Bronchial epithelial cell (primary cell): Measurements from ENCODE around the gene RAD18. TPM values are rescaled to one million over a fixed set of nuclear protein-coding genes. Genes with fewer than 3 reads are reported as not detected.

Source experiments
- DNase-seq: peaks from one replicate; pipeline ENCODE4 v3.0.0-alpha.2; 2010; ENCODE audit warnings: low read depth
- FAIRE-seq: peaks from 2 replicates; lab custom pipeline; 2011; peaks lifted over from hg19 to GRCh38; lab: Jason Lieb, UNC
- H3K27me3 ChIP-seq: 2 replicates; pipeline ENCODE4 v1.5.1; 2011; ENCODE audit warnings: low read length; ENCODE audit not compliant: control insufficient read depth, insufficient read depth
- H3K36me3 ChIP-seq: 2 replicates; pipeline ENCODE4 v1.5.1; 2011; ENCODE audit warnings: low read length; ENCODE audit not compliant: control insufficient read depth, insufficient read depth
- H3K4me3 ChIP-seq: 2 replicates; pipeline ENCODE4 v1.5.1; 2011; ENCODE audit warnings: mild to moderate bottlenecking, low read depth, low read length, control low read depth
- CTCF ChIP-seq: IDR thresholded peaks from 2 replicates; pipeline ENCODE4 v1.5.1; 2011; ENCODE audit warnings: mild to moderate bottlenecking, moderate library complexity, low read length, control low read depth, inconsistent platforms; ENCODE audit not compliant: insufficient read depth, severe bottlenecking
- total RNA-seq: library from RNA; depleted of rRNA; stranded (reverse); fragments of >200 nt; gene quantifications from 2 replicates; pipeline ENCODE4 v1.2.1, GENCODE V29; 2014

The RAD18 gene
- total RNA-seq, 1 donor from 2014 or later: 3.9 TPM

- Histone ChIP-seq H3K36me3 (peaks cover 14% of the 10 kb centered on the region), H3K27me3 (no peaks in the 10 kb centered on the region), H3K4me3 (no peak overlapping the region)
- TF ChIP-seq CTCF: no peak
- no peak for FAIRE-seq
- no peak for DNase-seq
Measured at GRCh38 chr3:9007213-9007612, 43.9 kb upstream of the RAD18 start.

- TF ChIP-seq CTCF: no peak
- DNase-seq (no peak), FAIRE-seq (no peak)
- Histone ChIP-seq H3K27me3 (no peaks in the 10 kb centered on the region), H3K4me3 (no peak overlapping the region), H3K36me3 (peaks cover 10% of the 10 kb centered on the region)
Measured at GRCh38 chr3:9000041-9000440, 36.8 kb upstream of the RAD18 start.

- H3K4me3 ChIP-seq: no peak overlapping the region
- no peaks in the 10 kb centered on the region for H3K27me3 ChIP-seq
- peaks cover 23% of the 10 kb centered on the region for H3K36me3 ChIP-seq
- FAIRE-seq (peak; percentile 83), DNase-seq (no peak)
- no peak for TF ChIP-seq CTCF
Measured at GRCh38 chr3:8997151-8997550, 33.9 kb upstream of the RAD18 start.

- FAIRE-seq (no peak), DNase-seq (no peak)
- Histone ChIP-seq H3K27me3 (no peaks in the 10 kb centered on the region), H3K4me3 (no peak overlapping the region), H3K36me3 (peaks cover 23% of the 10 kb centered on the region)
- TF ChIP-seq CTCF: no peak
Measured at GRCh38 chr3:8996681-8997121, 33.4 kb upstream of the RAD18 start.

- FAIRE-seq: peak; percentile 13
- peaks cover 27% of the 10 kb centered on the region for H3K36me3 ChIP-seq
- H3K27me3 ChIP-seq: no peaks in the 10 kb centered on the region
- H3K4me3 ChIP-seq: no peak overlapping the region
- no peak for DNase-seq
- no peak for TF ChIP-seq CTCF
Measured at GRCh38 chr3:8996216-8996615, 32.9 kb upstream of the RAD18 start.

GRCh38 chr3:8994226-8994625 is 31.0 kb upstream of the RAD18 start:
- no peaks in the 10 kb centered on the region for H3K27me3 ChIP-seq
- no peak overlapping the region for H3K4me3 ChIP-seq
- no peak for DNase-seq
- H3K36me3 ChIP-seq: peaks cover 28% of the 10 kb centered on the region
- TF ChIP-seq CTCF: no peak
- no peak for FAIRE-seq
